Measurements from ENCODE around the gene MELTF. TPM values are rescaled to one million over a fixed set of nuclear protein-coding genes. Genes with fewer than 3 reads are reported as not detected.

MELTF gene
- total RNA-seq, 1 experiment from 2014 or later, result 0.07 TPM

- no peak overlapping the region for H3K4me2 ChIP-seq (ENCODE audit: low read depth, low read length, poor library complexity, severe bottlenecking)
- no peaks in the 10 kb centered on the region for H3K36me3 ChIP-seq (ENCODE audit: insufficient read depth, low read length)
- H4K20me1 ChIP-seq (ENCODE audit: insufficient read depth, low read depth, low read length), result no peaks in the 10 kb centered on the region
- H2AFZ ChIP-seq (ENCODE audit: low read length), result no peak overlapping the region
- peaks cover 5% of the 10 kb centered on the region; the same call in 1 of the 2 replicates for H3K4me1 ChIP-seq (ENCODE audit: low read length)
- no peak overlapping the region for H3K9ac ChIP-seq (ENCODE audit: low read length)
- H3K79me2 ChIP-seq (ENCODE audit: low read length), result no peaks in the 10 kb centered on the region
- no peak overlapping the region for H3K4me3 ChIP-seq (ENCODE audit: low read length)
- no peaks in the 10 kb centered on the region for H3K9me2 ChIP-seq (replicated peaks; ENCODE audit: insufficient read depth, low read length)
- peaks cover 6% of the 10 kb centered on the region; the same call in 1 of the 2 replicates for H3K9me3 ChIP-seq (ENCODE audit: low read length)
- H3K27me3 ChIP-seq (ENCODE audit: low read length), result 0 out of 2 replicates have a peak, but pooled peaks cover 8% of the 10 kb centered on the region
- H3K27ac ChIP-seq (ENCODE audit: low read length), result no peak overlapping the region
- DNase-seq, result no peak
Observed at GRCh38 chr3:196979545-196979944, 50.1 kb downstream of the MELTF start.

DNA sequence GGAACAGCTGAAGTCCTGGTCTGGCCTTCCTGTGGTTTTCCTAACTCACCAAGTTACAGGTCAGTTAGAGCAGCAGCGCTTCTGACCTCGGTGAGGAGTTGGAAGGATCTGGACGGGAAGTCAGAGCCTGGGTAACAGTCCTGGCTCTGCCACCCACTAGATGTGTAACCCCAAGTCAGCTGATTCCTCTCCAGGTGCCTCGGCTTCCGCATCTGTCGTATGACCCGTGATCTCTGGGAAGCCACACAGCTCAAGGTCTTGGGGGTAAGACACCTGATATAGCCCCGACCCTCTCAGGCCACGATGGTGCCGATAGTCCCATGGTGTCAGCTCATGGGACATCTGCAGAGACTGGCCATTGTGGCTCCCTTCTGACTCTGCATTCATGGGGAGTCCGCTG, 52.7 kb downstream of the MELTF start:
- 0 out of 2 replicates have a peak, but pooled peaks cover 8% of the 10 kb centered on the region for H3K27me3 ChIP-seq (ENCODE audit: low read length)
- H3K4me1 ChIP-seq (ENCODE audit: low read length), result peaks cover 5% of the 10 kb centered on the region; the same call in 1 of the 2 replicates
- H3K9me2 ChIP-seq (replicated peaks; ENCODE audit: insufficient read depth, low read length), result no peaks in the 10 kb centered on the region
- no peaks in the 10 kb centered on the region for H4K20me1 ChIP-seq (ENCODE audit: insufficient read depth, low read depth, low read length)
- H3K9me3 ChIP-seq (ENCODE audit: low read length), result no peaks in the 10 kb centered on the region
- H3K9ac ChIP-seq (ENCODE audit: low read length), result no peak overlapping the region
- no peak overlapping the region for H3K4me3 ChIP-seq (ENCODE audit: low read length)
- H3K27ac ChIP-seq (ENCODE audit: low read length), result no peak overlapping the region
- H3K4me2 ChIP-seq (ENCODE audit: low read depth, low read length, poor library complexity, severe bottlenecking), result no peak overlapping the region
- no peak overlapping the region for H2AFZ ChIP-seq (ENCODE audit: low read length)
- DNase-seq, result no peak
- H3K36me3 ChIP-seq (ENCODE audit: insufficient read depth, low read length), result no peaks in the 10 kb centered on the region
- H3K79me2 ChIP-seq (ENCODE audit: low read length), result no peaks in the 10 kb centered on the region

GRCh38 chr3:196975349-196975748, 54.3 kb downstream of the MELTF start:
- Histone ChIP-seq H3K79me2 (ENCODE audit: low read length) (no peaks in the 10 kb centered on the region), H3K36me3 (ENCODE audit: insufficient read depth, low read length) (no peaks in the 10 kb centered on the region), H3K4me3 (ENCODE audit: low read length) (no peak overlapping the region), H3K9me3 (ENCODE audit: low read length) (peaks cover 4% of the 10 kb centered on the region; the same call in 1 of the 2 replicates), H3K27me3 (ENCODE audit: low read length) (peaks cover 8% of the 10 kb centered on the region; the same call in 1 of the 2 replicates), H3K9ac (ENCODE audit: low read length) (no peak overlapping the region), H3K4me1 (ENCODE audit: low read length) (peaks cover 13% of the 10 kb centered on the region), H3K9me2 (replicated peaks; ENCODE audit: insufficient read depth, low read length) (no peaks in the 10 kb centered on the region), H4K20me1 (ENCODE audit: insufficient read depth, low read depth, low read length) (no peaks in the 10 kb centered on the region), H3K4me2 (ENCODE audit: low read depth, low read length, poor library complexity, severe bottlenecking) (no peak overlapping the region), H3K27ac (ENCODE audit: low read length) (no peak overlapping the region), H2AFZ (ENCODE audit: low read length) (no peak overlapping the region)
- no peak for DNase-seq

- H3K36me3 ChIP-seq (ENCODE audit: insufficient read depth, low read length), result no peaks in the 10 kb centered on the region
Observed at GRCh38 chr3:196974661-196975060, 55.0 kb downstream of the MELTF start.

GRCh38 chr3:196971094-196971698, 58.4 kb downstream of the MELTF start:
- peak; percentile 70 for DNase-seq
- Histone ChIP-seq H3K4me2 (ENCODE audit: low read depth, low read length, poor library complexity, severe bottlenecking) (peak overlapping the region; percentile 100), H2AFZ (ENCODE audit: low read length) (no peak overlapping the region), H3K9me3 (ENCODE audit: low read length) (peaks cover 4% of the 10 kb centered on the region; the same call in 1 of the 2 replicates), H3K4me3 (ENCODE audit: low read length) (no peak overlapping the region), H3K36me3 (ENCODE audit: insufficient read depth, low read length) (no peaks in the 10 kb centered on the region), H3K27ac (ENCODE audit: low read length) (no peak overlapping the region), H3K4me1 (ENCODE audit: low read length) (peaks cover 27% of the 10 kb centered on the region), H3K79me2 (ENCODE audit: low read length) (no peaks in the 10 kb centered on the region), H3K9ac (ENCODE audit: low read length) (no peak overlapping the region), H3K27me3 (ENCODE audit: low read length) (peaks cover 4% of the 10 kb centered on the region; the same call in 1 of the 2 replicates), H3K9me2 (replicated peaks; ENCODE audit: insufficient read depth, low read length) (no peaks in the 10 kb centered on the region), H4K20me1 (ENCODE audit: insufficient read depth, low read depth, low read length) (no peaks in the 10 kb centered on the region)

More at GRCh38 chr3:196974661-196975060, 55.0 kb downstream of the MELTF start:
- no peak overlapping the region for H3K4me3 ChIP-seq (ENCODE audit: low read length)
- DNase-seq, result no peak
- H3K9ac ChIP-seq (ENCODE audit: low read length), result no peak overlapping the region
- no peak overlapping the region for H3K27ac ChIP-seq (ENCODE audit: low read length)
- H3K4me2 ChIP-seq (ENCODE audit: low read depth, low read length, poor library complexity, severe bottlenecking), result no peak overlapping the region
- peaks cover 8% of the 10 kb centered on the region; the same call in 1 of the 2 replicates for H3K27me3 ChIP-seq (ENCODE audit: low read length)
- H3K9me3 ChIP-seq (ENCODE audit: low read length), result peaks cover 4% of the 10 kb centered on the region; the same call in 1 of the 2 replicates
- no peak overlapping the region for H2AFZ ChIP-seq (ENCODE audit: low read length)
- no peaks in the 10 kb centered on the region for H3K9me2 ChIP-seq (replicated peaks; ENCODE audit: insufficient read depth, low read length)
- H3K4me1 ChIP-seq (ENCODE audit: low read length), result peaks cover 18% of the 10 kb centered on the region
- H4K20me1 ChIP-seq (ENCODE audit: insufficient read depth, low read depth, low read length), result no peaks in the 10 kb centered on the region
- no peaks in the 10 kb centered on the region for H3K79me2 ChIP-seq (ENCODE audit: low read length)

GRCh38 chr3:196970547-196971093, 59.0 kb downstream of the MELTF start:
- no peak overlapping the region for H3K27ac ChIP-seq (ENCODE audit: low read length)
- H2AFZ ChIP-seq (ENCODE audit: low read length), result no peak overlapping the region
- H3K79me2 ChIP-seq (ENCODE audit: low read length), result no peaks in the 10 kb centered on the region
- no peaks in the 10 kb centered on the region for H3K36me3 ChIP-seq (ENCODE audit: insufficient read depth, low read length)
- peaks cover 27% of the 10 kb centered on the region for H3K4me1 ChIP-seq (ENCODE audit: low read length)
- peak overlapping the region; percentile 100 for H3K4me2 ChIP-seq (ENCODE audit: low read depth, low read length, poor library complexity, severe bottlenecking)
- H3K9ac ChIP-seq (ENCODE audit: low read length), result peak overlapping the region; percentile 4; the same call in 1 of the 2 replicates
- peaks cover 4% of the 10 kb centered on the region; the same call in 1 of the 2 replicates for H3K27me3 ChIP-seq (ENCODE audit: low read length)
- H4K20me1 ChIP-seq (ENCODE audit: insufficient read depth, low read depth, low read length), result no peaks in the 10 kb centered on the region
- H3K9me3 ChIP-seq (ENCODE audit: low read length), result peaks cover 4% of the 10 kb centered on the region; the same call in 1 of the 2 replicates
- H3K9me2 ChIP-seq (replicated peaks; ENCODE audit: insufficient read depth, low read length), result no peaks in the 10 kb centered on the region
- peak; percentile 70 for DNase-seq
- H3K4me3 ChIP-seq (ENCODE audit: low read length), result peak overlapping the region; percentile 98; the same call in 1 of the 2 replicates

- Histone ChIP-seq H3K9ac (ENCODE audit: low read length) (peak overlapping the region; percentile 96), H3K36me3 (ENCODE audit: insufficient read depth, low read length) (no peaks in the 10 kb centered on the region), H4K20me1 (ENCODE audit: insufficient read depth, low read depth, low read length) (no peaks in the 10 kb centered on the region), H3K4me3 (ENCODE audit: low read length) (peak overlapping the region; percentile 98), H3K9me3 (ENCODE audit: low read length) (peaks cover 4% of the 10 kb centered on the region; the same call in 1 of the 2 replicates), H3K27ac (ENCODE audit: low read length) (no peak overlapping the region), H3K9me2 (replicated peaks; ENCODE audit: insufficient read depth, low read length) (no peaks in the 10 kb centered on the region), H3K79me2 (ENCODE audit: low read length) (no peaks in the 10 kb centered on the region), H2AFZ (ENCODE audit: low read length) (peak overlapping the region; percentile 100), H3K4me1 (ENCODE audit: low read length) (peaks cover 27% of the 10 kb centered on the region), H3K4me2 (ENCODE audit: low read depth, low read length, poor library complexity, severe bottlenecking) (peak overlapping the region; percentile 100), H3K27me3 (ENCODE audit: low read length) (peaks cover 4% of the 10 kb centered on the region; the same call in 1 of the 2 replicates)
- peak; percentile 93 for DNase-seq
Observed at GRCh38 chr3:196969660-196970546, 59.7 kb downstream of the MELTF start.
